Stimulated activated CD4-positive, alpha-beta T cell treated with anti-CD3 and anti-CD28 coated beads, Interleukin-2, amount 100 ng/mL, for 24 hours (primary cell): ENCODE results near the gene CABP7.
A peak's percentile ranks its signal among the peaks of the same experiment; 100 is the strongest.
"Not testable (repeated sequence)": the region's sequence is repeated elsewhere in the genome, so short reads cannot be mapped to it uniquely, and the experiment has no call there.

ENCODE experiments used
- DNase-seq, 2 donors: peaks; one replicate each; pipeline ENCODE4 v3.0.0-alpha.2; 2020

The CABP7 gene

DNA sequence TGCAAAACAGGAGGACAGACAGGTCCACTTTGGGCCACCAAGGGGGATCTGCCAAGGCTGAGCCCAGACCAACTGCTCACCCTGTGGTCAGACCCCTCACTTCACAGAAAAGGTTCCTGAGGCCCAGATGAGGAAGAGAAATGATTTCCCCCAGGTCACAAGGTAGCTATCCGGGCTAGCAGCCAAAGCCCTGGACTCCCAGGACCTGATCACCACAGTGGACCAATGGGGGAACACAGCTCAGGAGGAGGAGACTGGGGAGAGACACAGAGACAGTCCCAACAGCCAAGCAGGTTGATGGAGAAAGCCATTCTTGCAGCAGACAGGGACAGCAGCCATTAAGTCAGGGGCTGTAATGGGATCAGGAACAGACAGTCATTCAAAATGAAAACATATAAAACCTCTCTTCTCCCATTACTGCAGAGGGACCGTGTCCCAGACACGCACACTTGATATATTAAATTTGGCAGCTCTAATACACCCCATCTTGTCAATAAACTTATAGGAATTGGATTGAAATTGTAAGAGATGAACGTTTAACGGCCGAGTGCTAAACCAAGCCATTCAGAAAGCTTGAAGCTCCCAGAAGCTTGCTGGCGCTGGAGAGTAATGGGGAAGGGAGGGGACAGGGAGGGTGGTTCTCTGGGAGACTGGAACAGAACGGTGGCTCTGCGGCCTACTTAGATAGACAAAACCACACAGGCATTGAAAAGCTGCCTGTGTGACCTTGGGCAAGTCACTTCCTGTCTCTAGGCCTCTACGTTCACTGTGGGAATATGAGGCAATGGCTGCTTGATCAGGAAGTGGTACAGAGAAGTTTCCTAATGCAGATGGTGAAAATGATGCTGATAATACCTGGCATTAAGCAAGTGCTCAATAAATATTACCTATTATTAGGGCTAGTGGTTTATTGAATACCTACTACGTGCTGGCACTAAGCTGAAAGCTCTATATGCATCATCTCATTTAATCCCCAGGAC, 31.0 kb downstream of the CABP7 start:
- DNase-seq = no peak

DNA sequence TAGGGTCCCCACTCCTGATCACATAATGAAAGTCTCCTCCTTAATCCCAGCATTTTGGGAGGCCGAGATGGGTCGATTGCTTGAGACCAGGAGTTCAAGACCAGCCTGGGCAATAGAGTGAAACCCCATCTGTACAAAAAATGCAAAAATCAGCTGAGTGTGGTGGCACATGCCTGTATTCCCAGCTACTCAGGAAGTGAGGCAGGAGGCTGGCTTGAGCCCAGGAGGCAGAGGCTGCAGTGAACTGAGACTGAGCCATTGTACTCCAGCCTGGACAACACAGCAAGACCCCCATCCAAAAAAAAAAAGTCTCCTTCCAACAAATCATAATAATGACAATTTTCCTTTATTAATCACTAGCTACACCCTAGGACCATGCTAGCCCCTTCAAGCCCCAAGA, 31.9 kb downstream of the CABP7 start:
- DNase-seq = no peak

GRCh38 chr22:29753808-29754657, 34.2 kb downstream of the CABP7 start:
- DNase-seq = no peak

DNA sequence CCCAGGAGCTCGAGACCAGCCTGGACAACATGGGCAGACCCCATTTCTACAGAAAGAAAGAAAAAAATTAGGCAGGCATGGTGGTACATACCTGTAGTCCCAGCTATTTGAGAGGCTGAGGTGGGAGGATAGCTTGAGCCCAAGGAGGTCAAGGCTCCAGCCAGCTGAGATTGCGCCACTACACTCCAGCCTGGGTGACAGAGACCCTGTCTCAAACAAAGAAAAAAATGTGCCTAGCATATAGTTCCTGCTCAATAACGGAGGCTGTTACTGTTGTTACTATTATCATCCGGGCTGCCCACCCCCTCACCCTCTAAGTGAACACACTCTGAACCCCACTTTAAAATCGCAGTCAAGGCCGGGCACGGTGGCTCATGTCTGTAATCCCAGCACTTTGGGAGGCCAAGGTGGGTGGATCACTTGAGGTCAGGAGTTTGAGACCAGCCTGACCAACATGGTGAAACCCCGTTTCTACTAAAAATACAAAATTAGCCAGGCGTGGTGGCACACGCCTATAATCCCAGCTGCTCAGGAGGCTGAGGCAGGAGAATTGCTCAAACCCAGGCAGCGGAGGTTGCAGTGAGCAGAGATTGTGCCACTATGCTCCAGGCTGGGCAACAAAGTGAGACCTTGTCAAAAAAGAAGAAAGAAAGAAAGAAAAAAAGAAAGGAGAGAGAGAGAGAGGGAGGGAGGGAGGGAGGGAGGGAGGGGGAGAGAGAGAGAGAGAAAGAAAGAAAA, 35.0 kb downstream of the CABP7 start:
- not testable (repeated sequence) for DNase-seq

DNA sequence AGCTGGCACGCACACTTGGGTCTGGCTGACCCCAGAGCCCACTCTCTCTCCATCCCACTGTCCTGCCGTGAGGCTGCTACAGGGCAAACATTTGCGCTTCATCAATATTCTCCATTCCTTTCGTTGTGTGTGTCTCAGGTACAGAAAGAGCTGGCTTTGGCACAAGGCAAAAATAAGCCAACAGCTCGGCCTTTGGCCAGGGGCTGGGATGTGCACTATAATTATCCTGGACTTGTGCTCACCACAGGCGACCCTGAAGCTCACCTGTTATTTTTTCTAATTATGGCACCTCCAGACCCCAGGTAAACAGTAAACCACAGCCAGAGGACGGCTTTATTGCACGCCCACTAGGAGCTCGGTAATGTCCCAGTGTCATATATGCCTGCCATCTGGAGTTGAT, 36.1 kb downstream of the CABP7 start:
- no peak for DNase-seq

GRCh38 chr22:29756341-29756740, 36.5 kb downstream of the CABP7 start:
- DNase-seq = no peak

GRCh38 chr22:29757096-29757495, 37.3 kb downstream of the CABP7 start:
- no peak for DNase-seq

- DNase-seq = no peak
Observed at GRCh38 chr22:29758068-29758622, 38.3 kb downstream of the CABP7 start.

DNA sequence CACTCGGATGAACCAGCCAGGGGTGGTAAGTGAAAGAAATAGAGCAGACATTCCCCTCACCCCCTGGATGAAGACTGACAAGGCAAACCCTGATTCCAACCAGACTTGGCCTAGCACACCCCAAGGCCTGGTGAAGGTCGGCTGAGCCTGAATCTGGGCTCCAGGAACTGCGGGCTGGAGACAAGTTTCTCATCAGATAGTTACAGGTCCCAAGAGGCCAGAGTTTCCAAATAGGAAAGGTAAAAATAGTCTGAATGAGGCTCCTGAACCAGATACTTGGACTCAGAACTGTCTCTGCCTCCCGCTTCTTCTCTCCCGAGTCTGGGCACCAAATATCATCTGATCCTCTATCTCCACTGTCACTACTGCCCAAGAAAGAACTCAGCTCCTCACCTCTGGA, 39.2 kb downstream of the CABP7 start:
- no peak for DNase-seq

GRCh38 chr22:29762263-29762662, 42.5 kb downstream of the CABP7 start:
- no peak for DNase-seq

GRCh38 chr22:29765905-29766631, 46.3 kb downstream of the CABP7 start:
- peak; percentile 21 to 34 for DNase-seq

- DNase-seq = peak; percentile 91 to 92
Observed at GRCh38 chr22:29766632-29767170, 46.9 kb downstream of the CABP7 start, which contains the start of gene ZMAT5. ZMAT5 (minus strand) TSS chr22:29767007; CDS start chr22:29748544, 18,463 bp downstream.

GRCh38 chr22:29767171-29768051, 47.6 kb downstream of the CABP7 start, which contains the start of gene UQCR10:
UQCR10 (plus strand) TSS chr22:29767369; CDS start chr22:29767399, 30 bp downstream.
- DNase-seq = peak; percentile 94

DNA sequence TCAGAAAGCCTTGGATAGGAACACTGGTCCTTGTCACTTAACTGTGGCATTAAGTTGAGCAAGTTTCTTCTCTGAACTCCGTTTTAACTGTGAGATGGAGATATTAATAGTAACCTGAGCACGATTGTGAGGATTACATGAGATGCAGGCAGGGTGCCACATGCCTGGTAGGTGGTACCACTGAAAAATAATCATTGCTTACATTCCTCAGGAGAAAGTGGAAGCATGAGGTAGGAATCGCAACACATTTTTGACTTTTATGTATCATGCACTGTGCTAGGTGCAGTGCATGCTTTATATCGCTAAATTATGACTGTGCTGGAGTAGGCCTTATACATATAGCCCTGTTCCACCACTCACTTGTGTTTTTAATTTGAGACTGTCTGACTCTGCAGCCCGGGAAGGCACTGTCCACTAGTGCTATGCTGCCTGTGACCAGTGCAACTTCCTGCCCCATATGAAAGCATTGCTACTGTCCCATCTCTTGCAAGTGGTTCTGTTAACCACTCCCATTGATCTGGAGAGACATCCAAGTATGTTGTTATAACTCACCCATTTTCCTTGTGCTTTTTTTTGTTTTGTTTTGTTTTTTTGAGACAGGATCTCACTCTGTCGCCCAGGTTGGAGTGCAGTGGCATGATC, 48.4 kb downstream of the CABP7 start:
- DNase-seq = no peak

DNA sequence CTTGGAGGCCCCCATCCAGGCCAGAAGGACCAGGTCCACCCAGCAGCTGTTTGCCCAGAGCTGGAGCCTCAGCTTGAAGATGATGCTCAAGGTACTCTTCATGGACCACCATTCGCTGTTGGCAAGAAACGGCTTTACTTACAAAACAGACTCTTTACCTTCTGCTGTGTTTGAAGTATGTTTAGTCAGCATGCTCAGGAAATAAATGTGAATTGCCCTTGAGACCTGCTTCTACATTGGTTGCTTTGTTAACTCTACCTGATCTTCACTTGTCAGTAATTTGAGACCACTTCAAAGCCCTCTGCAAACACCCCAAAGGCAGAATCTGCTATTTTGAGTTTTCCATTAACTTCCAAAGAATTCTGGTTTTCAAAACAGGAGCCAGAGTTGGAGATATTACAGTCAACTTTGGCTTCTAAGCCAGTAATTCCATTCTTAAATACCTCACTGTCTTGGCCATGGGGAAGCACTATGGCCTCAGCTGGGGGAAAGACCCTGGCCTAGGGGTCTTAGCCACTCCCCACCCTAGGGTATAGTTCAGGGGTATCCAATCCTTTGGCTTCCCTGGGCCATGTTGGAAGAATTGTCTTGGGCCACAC, 50.0 kb downstream of the CABP7 start:
- no peak for DNase-seq

GRCh38 chr22:29772170-29772641, 52.4 kb downstream of the CABP7 start:
- DNase-seq = no peak

- no peak for DNase-seq
Observed at GRCh38 chr22:29773233-29773632, 53.4 kb downstream of the CABP7 start.

DNA sequence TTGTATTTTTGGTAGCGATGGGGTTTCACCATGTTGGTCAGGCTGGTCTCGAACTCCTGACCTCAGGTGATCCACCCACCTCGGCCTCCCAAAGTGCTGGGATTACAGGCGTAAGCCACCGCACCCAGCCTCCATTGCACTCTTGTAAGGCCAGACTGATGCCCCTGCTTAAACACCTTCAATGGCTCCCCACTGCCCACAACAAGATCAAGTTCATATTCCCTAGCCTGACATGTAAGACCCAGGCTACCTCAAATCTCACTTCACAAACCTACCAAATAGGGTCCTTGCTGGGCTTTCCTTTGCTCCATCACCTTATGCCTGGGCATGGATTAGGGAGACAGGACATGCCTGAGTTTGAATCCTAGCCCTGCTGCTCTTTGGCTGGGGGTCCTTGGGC, 60.4 kb downstream of the CABP7 start:
- no peak for DNase-seq
